ENCODE measurements around the gene THOP1. TPM values are rescaled to one million over a fixed set of nuclear protein-coding genes. Genes with fewer than 3 reads are reported as not detected.

THOP1 gene
- total RNA-seq, 1 experiment from 2014 or later = 207 TPM

GRCh38 chr19:2804156-2805004 lies 19.1 kb downstream of the THOP1 start:
- no peak for DNase-seq (ENCODE audit: low read depth)

GRCh38 chr19:2805261-2805900 lies 20.1 kb downstream of the THOP1 start:
- no peak for DNase-seq (ENCODE audit: low read depth)

GRCh38 chr19:2805991-2806649 lies 20.8 kb downstream of the THOP1 start:
- no peak for DNase-seq (ENCODE audit: low read depth)

GRCh38 chr19:2806736-2807378 lies 21.6 kb downstream of the THOP1 start:
- DNase-seq (ENCODE audit: low read depth) = no peak

- DNase-seq (ENCODE audit: low read depth) = no peak
Measured at GRCh38 chr19:2807379-2808128, 22.3 kb downstream of the THOP1 start.

- DNase-seq (ENCODE audit: low read depth) = no peak
Measured at GRCh38 chr19:2808129-2808941, 23.0 kb downstream of the THOP1 start.

GRCh38 chr19:2809387-2810140 lies 24.3 kb downstream of the THOP1 start:
- DNase-seq (ENCODE audit: low read depth) = no peak

- DNase-seq (ENCODE audit: low read depth) = no peak
Measured at GRCh38 chr19:2810141-2811091, 25.1 kb downstream of the THOP1 start.

GRCh38 chr19:2811221-2811722 lies 26.0 kb downstream of the THOP1 start:
- DNase-seq (ENCODE audit: low read depth) = no peak

GRCh38 chr19:2811735-2812413 lies 26.6 kb downstream of the THOP1 start:
- no peak for DNase-seq (ENCODE audit: low read depth)

GRCh38 chr19:2812414-2813234 lies 27.3 kb downstream of the THOP1 start:
- no peak for DNase-seq (ENCODE audit: low read depth)

- DNase-seq (ENCODE audit: low read depth) = no peak
Measured at GRCh38 chr19:2813235-2814160, 28.2 kb downstream of the THOP1 start.

- DNase-seq (ENCODE audit: low read depth) = no peak
Measured at GRCh38 chr19:2814426-2814825, 29.1 kb downstream of the THOP1 start.

GRCh38 chr19:2815191-2815614 lies 29.9 kb downstream of the THOP1 start:
- DNase-seq (ENCODE audit: low read depth) = no peak

GRCh38 chr19:2815923-2816322 lies 30.6 kb downstream of the THOP1 start:
- DNase-seq (ENCODE audit: low read depth) = no peak

- no peak for DNase-seq (ENCODE audit: low read depth)
Measured at GRCh38 chr19:2816641-2817040, 31.3 kb downstream of the THOP1 start.

Data from LHCN-M2 (cell line).